Right hindlimb (tissue), 1 donor: ENCODE results near the gene TRIM71.
A peak's percentile ranks its signal among the peaks of the same experiment; 100 is the strongest.

Source experiments
- DNase-seq: peaks from one replicate; pipeline ENCODE4 v3.0.0-alpha.2; 2018

TRIM71 gene

GRCh38 chr3:32868719-32869512 lies 51.1 kb downstream of the TRIM71 start:
- no peak for DNase-seq

- no peak for DNase-seq
These were observed 51.8 kb downstream of the TRIM71 start for GRCh38 chr3:32869513-32870047.

GRCh38 chr3:32870373-32871095 lies 52.7 kb downstream of the TRIM71 start:
- no peak for DNase-seq

GRCh38 chr3:32871273-32871672 lies 53.5 kb downstream of the TRIM71 start:
- no peak for DNase-seq

GRCh38 chr3:32872487-32873382 lies 54.9 kb downstream of the TRIM71 start:
- peak; percentile 56 for DNase-seq

- DNase-seq, result no peak
These were observed 55.8 kb downstream of the TRIM71 start for GRCh38 chr3:32873531-32874130.

- DNase-seq, result no peak
These were observed 59.1 kb downstream of the TRIM71 start for GRCh38 chr3:32876920-32877319.

GRCh38 chr3:32877598-32877997 lies 59.8 kb downstream of the TRIM71 start:
- DNase-seq, result no peak

- DNase-seq, result no peak
These were observed 62.4 kb downstream of the TRIM71 start for GRCh38 chr3:32880225-32880624.

- DNase-seq, result no peak
These were observed 63.8 kb downstream of the TRIM71 start for GRCh38 chr3:32881624-32882023.

GRCh38 chr3:32882189-32882588 lies 64.4 kb downstream of the TRIM71 start:
- no peak for DNase-seq

- no peak for DNase-seq
These were observed 64.8 kb downstream of the TRIM71 start for GRCh38 chr3:32882603-32883025.

- DNase-seq, result no peak
These were observed 66.0 kb downstream of the TRIM71 start for GRCh38 chr3:32883817-32884216.

- no peak for DNase-seq
These were observed 66.8 kb downstream of the TRIM71 start for GRCh38 chr3:32884591-32884990.

- no peak for DNase-seq
These were observed 67.6 kb downstream of the TRIM71 start for GRCh38 chr3:32885283-32885901.

GRCh38 chr3:32886296-32886695 lies 68.5 kb downstream of the TRIM71 start:
- no peak for DNase-seq

- DNase-seq, result no peak
These were observed 69.1 kb downstream of the TRIM71 start for GRCh38 chr3:32886911-32887310.

- DNase-seq, result no peak
These were observed 70.9 kb downstream of the TRIM71 start for GRCh38 chr3:32888739-32889138.

- no peak for DNase-seq
These were observed 72.9 kb downstream of the TRIM71 start for GRCh38 chr3:32890420-32891276.

- DNase-seq, result no peak
These were observed 73.6 kb downstream of the TRIM71 start for GRCh38 chr3:32891365-32891764.
